HG03565 (cell line): Measurements from ENCODE around the gene HTN3.
A peak's percentile ranks its signal among the peaks of the same experiment; 100 is the strongest.
"Not testable (repeated sequence)": the region's sequence is repeated elsewhere in the genome, so short reads cannot be mapped to it uniquely, and the experiment has no call there.

ENCODE experiments used
- ATAC-seq: cut with Tn5 transposase; IDR thresholded peaks from one replicate; pipeline ENCODE4 v1.9.1; 2021; ENCODE audit warnings: mild to moderate bottlenecking, moderate library complexity; ENCODE audit not compliant: unreplicated experiment

The HTN3 gene

DNA sequence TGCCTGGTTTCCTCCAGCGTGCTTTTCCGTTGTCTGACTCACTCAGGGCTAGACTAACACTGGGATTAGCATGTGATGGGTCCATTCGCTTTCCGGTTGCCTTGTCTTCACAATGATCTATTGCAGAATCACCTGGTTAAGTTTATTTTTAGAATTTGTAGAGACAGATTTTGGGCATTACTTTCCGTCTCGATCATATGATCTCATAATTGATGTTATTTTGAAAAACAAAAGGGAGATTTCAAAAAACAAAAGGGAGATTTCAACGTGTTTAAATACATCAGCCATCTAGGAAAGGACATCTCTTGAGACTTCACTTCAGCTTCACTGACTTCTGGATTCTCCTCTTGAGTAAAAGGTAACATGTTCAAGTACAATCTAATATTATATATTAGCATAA lies at the start of gene HTN3:
HTN3 (plus strand) TSS at position 301 of the 400 bp plus-strand sequence. CDS start 2,282 bp downstream, outside the sequence.
- not testable (repeated sequence) for ATAC-seq

DNA sequence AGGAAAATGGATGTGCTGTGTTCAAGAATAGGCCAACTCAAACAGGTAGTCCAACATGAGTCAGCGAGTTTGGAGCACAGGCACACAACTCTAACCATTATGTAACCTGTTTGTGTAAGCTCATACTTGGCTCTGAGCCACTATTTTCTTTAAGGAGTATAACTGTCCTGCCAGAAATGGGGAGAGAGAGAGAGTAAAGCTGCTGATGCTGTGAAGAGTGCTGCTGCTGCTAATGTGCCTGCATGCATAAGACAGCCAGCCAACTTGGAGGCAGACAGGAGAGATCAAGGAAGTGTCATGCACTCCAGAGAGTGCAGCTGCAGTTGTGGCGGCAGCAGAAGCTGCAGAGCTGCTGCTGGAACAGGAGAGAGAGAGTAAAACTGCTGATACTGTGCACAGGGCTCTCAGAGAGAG lies 44.2 kb upstream of the HTN3 start:
- peak; percentile 42 for ATAC-seq

DNA sequence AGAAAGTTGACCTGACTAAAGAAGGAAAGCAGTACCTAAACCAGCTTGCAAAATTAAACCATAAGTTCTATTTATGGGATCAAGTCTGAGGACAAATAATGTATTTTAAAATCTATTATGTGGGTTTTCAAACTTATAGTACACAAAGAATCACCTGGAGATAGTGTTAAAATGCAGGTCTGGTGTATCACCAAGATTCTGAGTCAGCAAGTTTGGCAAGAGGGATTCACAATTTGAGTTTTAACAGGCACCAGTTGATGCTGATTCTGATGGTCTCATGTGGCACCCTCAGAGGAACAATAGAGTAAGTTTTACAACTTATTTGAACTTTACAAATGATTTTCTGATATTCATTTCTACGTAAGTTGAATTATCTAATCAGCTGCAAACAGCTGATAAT lies 41.6 kb upstream of the HTN3 start:
- no peak for ATAC-seq

DNA sequence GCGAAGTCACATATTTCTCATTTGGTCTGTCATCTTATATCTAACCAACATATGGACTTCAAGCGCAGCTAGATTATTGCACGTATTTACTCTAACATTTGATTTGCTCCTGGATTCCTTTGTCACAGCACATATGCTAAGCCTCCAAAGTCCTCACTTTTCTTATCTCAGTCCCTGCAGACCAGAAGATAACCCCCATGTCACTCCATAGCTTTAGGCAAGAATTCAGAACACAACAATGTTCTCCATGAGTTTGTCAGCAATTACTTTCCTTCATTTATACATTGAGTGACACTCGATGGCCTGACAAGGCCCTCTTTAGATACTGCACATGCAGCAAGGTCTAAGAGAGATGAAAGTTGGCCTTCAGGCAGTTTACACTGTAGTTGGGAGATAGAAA lies 37.2 kb upstream of the HTN3 start:
- ATAC-seq = no peak

DNA sequence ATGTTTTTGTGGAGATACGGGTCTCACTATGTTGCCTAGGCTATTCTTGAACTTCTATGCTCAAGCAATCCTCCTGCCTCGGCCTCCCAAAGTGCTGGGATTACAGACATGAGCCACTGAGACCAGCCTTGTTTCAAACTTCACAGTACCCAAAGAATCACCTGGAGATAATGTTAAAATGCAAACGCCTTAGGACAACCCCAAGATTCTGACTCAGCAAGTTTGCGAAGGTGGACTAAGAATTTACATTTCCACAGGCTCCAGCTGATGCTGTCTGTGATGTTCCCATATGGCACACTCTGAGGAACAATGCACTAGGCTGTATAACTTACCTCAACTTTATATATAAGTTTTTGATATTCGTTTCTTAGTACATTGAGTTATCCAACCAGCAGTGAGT lies 33.5 kb upstream of the HTN3 start:
- ATAC-seq = no peak

DNA sequence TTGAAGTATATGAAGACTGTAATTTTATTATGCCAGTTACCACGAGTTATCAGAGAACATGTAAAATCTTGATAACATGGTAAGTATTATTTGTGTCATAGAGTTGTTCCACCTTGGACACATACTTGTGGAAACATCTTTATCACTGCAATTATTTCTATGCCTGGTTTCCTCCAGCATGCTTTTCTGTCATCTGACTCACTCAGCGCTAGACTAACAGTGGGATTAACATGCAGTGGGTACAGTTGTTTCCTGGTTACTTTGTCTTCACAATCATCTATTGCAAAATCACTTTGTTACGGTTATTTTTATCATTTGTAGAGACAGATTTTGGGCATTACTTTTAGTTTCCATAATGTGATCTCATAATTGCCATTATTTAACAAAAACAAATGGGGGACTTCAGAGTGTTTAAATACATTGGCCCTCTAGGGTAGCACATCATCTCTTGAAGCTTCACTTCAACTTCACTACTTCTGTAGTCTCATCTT lies 32.7 kb upstream of the HTN3 start, which contains the start of gene STATH:
STATH (plus strand) TSS at position 441 of the 491 bp plus-strand sequence. CDS start 2,472 bp downstream, outside the sequence.
- ATAC-seq = no peak

DNA sequence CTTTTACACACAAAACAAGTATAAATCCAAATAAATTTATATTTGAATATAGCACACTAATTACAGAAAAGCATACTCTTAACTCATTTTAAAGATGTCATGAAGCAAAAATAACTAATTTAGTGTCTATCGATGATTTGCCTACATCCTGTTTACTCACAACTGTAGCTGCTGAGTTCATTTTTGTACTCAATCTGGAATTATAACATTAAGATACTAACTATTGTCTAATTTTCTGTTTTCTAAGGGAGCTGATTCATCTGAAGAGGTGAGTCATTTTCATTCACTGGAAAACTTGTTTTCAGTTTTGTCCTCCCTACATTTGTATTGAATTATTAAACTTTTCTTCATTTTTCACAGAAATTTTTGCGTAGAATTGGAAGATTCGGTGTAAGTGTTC lies 28.8 kb upstream of the HTN3 start:
- peak; percentile 49 for ATAC-seq

DNA sequence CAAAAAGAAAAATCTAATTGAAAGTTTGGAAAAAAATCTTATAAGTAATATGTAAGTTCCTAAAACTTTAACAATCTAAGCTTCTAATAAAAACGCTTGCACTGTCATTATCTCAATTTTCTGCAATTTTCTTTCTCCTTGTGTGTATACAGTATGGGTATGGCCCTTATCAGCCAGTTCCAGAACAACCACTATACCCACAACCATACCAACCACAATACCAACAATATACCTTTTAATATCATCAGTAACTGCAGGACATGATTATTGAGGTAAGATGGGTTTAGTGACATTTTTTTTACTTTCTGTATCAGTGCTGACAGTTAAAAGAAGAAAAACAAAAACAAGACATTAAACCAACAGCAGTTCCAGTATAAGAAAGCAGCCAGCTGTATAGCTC lies 27.5 kb upstream of the HTN3 start:
- ATAC-seq = no peak

DNA sequence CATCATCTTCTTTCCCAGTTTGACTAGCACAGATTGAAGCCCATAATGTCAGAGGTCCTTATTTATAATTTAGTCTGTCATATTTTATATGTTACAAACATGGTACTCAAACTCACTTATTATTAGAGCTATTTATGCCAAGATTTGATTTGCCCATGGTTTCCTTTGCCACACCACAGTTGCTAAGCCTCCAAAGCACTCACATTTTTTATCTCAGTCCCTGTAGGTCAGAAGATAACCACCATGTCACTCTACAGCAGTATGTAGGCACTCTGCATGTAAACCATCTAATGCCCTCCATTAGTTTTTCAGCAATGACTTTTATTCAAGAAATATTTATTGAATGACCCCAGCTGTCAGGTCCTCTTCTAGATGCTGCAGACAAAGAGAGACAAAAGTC lies 25.8 kb upstream of the HTN3 start:
- ATAC-seq = no peak

DNA sequence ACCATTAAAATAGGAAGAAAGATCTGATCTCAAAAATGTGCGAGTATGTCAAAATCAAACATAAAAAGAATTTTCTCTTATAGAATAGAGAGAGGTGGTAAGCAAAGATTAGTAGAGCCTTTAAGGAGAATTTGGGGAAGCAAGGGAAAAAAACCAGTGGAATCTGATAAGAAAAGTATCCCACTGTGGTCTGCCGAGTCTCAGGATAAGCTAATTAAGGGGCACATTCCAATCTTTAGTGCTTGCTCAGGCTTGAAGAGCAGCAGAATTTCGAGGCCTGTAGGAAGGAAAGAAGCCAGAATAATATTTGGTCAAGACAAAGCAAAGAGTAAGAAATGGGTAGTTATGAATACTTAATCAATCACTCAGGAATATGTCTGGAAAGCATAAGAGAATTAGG lies 19.5 kb upstream of the HTN3 start:
- no peak for ATAC-seq

DNA sequence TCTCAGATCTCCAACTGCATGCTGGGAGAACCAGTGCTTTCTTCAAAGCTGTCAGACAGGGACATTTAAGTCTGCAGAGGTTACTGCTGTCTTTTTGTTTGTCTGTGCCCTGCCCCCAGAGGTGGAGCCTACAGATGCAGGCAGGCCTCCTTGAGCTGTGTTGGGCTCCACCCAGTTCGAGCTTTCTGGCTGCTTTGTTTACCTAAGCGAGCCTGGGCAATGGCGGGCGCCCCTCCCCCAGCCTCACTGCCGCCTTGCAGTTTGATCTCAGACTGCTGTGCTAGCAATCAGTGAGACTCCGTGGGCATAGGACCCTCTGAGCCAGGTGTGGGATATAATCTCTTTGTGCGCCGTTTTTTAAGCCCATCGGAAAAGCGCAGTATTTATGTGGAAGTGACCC lies 9.3 kb upstream of the HTN3 start:
- ATAC-seq = not testable (repeated sequence)

DNA sequence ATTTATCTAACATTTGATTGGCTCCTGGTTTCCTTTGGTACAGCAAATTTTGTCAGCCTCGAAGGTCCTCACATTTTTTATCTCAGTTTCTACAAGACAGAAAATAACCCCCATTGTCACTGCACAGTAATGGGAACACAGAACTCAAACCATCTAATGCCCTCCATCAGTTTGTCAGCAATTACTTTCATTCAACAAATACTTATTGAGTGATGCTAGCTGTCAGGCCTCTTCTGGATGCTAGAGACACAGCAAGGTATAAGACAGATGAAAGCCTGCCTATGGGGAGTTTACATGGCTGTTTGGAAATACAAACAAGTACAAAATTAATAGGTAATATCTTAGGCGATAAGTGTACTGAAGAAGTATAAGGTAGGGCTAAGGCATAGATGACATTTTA lies 5.0 kb upstream of the HTN3 start:
- no peak for ATAC-seq

DNA sequence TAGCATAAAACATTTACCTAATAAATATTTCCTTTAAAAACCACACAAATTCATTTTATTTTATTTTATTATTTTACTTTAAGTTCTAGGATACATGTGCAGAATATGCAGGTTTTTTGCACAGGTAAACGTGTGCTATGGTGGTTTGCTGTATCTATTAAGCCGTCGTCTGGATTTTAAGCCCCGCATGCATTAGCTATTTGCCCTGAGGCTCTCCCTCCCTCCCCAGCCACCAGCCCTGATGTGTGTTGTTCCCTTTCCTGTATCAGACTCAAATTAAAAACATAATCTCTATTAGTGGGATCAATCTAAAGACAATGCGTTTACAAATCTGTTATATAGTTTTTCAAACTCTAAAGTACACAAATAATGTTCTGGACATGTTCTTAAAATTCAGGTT lies 1.2 kb upstream of the HTN3 start:
- ATAC-seq = no peak

DNA sequence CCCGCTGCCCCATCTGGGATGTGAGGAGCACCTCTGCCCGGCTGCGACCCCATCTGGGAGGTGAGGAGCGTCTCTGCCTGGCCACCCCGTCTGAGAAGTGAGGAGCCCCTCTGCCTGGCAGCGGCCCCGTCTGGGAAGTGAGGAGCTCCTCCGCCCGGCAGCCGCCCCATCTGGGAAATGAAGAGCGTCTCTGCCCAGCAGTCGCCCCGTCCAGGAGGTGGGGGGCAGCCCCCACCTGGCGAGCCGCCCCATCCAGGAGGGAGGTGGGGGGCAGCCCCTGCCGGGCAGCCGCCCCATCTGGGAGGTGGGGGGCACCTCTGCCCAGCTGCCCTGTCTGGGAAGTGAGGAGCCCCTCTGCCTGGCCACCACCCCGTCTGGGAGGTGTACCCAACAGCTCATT lies 9.3 kb downstream of the HTN3 start:
- ATAC-seq = not testable (repeated sequence)

DNA sequence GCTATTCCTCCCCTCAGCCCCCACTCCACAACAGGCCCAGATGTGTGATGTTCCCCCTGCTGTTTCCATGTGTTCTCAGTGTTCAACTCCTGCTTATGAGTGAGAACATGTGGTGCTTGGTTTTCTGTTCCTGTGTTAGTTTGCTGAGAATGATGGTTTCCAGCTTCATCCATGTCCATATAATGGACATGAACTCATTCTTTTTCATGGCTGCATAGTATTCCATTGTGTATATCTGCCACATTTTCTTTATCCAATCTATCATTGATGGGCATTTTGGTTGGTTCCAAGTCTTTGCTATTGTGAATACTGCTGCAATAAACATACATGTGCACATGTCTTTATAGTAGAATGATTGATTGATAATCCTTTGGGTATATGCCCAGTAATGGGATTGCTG lies 11.7 kb downstream of the HTN3 start:
- ATAC-seq = not testable (repeated sequence)

DNA sequence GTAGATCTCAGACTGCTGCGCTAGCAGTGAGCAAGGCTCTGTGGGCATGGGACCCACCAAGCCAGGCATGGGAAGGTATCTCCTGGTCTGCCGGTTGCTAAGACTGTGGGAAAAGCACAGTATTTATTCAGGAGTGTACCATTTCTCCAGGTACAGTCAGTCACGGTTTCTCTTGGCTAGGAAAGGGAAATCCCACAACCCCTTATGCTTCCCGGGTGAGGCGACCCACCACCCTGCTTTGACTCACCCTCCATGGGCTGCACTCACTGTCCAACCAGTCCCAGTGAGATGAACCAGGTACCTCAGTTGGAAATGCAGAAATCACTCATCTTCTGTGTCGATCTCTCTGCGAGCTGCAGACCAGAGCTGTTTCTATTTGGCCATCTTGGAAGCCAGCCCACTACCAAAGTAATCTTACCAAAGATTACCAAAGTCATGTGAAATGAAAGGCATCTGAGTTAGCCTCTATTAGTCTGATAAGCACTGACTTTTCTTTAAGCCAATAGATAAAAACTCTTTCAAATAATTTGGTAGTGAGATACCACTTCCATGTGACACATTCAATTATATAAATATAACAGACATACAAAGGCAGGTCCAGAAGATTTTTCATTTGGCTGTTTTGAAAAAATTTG lies 13.5 kb downstream of the HTN3 start:
- no peak for ATAC-seq

DNA sequence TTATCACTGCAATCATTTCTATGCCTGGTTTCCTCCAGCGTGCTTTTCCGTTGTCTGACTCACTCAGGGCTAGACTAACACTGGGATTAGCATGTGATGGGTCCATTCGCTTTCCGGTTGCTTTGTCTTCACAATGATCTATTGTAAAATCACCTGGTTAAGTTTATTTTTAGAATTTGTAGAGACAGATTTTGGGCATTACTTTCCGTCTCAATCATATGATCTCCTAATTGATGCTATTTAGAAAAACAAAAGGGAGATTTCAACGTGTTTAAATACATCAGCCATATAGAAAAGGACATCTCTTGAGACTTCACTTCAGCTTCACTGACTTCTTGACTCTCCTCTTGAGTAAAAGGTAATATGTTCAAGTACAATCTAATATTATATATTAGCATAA lies 21.9 kb downstream of the HTN3 start, which contains the start of gene HTN1:
HTN1 (plus strand) TSS at position 301 of the 400 bp plus-strand sequence. CDS start 2,639 bp downstream, outside the sequence.
- not testable (repeated sequence) for ATAC-seq

DNA sequence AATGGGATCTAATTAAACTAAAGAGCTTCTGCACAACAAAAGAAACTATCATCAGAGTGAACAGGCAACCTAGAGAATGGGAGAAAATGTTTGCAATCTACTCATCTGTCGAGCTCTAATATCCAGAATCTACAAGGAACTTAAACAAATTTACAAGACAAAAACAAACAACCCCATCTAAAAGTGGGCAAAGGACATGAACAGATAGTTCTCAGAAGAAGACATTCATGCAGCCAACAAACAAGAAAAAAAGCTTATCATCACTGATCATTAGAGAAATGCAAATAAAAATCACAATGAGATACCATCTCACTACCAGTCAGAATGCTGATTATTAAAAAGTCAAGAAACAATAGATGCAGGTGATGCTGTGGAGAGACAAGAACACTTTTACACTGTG lies 28.3 kb downstream of the HTN3 start:
- not testable (repeated sequence) for ATAC-seq

DNA sequence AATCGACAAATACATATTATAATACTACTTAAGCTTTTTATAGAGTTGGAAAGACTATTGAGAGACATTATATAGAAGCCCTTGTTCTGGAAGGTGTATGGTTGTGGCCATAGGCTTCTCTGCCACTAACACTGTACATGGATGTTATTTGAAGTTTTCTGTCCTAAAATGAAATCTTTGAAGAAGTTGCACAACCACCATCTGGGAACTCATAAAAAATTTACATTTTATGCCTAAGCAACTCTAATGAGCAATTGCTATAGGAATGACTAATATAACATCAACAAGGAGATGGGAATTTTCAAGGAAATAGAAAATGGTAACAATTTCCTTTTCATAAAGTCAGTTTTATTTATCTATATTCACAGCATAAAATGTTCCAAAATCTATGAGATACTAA lies 29.4 kb downstream of the HTN3 start:
- ATAC-seq = no peak

DNA sequence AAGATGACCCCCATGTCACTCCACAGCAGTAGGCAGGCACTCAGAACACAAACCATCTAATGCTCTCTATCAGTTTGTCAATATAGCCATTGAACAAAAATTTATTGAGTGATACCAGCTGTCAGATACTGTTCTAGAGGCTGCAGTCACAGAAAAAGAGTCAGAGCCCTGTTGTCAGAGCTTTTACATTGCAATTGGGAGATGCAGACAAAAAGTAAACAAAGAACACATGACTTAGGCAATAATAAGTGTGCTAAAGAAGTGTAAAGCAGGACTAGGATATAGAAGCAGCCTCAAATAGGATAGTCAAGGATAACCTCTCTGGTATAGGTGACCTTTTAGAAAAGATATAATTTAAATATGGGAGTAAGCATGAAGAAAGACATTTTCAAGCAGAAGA lies 30.9 kb downstream of the HTN3 start:
- no peak for ATAC-seq

DNA sequence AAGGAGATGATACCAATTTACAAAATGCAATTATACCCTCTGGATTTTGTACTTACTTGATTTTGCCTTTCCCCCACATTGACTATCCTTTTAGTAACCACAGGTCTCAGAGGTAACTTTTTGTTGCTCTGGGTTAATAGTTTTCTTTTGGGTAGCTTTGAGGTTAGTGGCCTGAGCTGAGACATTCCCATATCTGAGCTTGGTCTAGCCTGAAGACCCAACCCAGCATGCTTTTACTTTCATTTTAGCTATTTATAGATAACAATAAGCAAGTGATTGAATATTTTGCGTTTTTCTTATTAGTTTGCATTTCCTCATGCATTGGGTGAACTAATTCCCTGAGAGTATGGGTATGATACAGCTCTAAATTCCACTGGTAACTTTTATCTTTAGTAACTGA lies 33.7 kb downstream of the HTN3 start:
- ATAC-seq = peak; percentile 84

DNA sequence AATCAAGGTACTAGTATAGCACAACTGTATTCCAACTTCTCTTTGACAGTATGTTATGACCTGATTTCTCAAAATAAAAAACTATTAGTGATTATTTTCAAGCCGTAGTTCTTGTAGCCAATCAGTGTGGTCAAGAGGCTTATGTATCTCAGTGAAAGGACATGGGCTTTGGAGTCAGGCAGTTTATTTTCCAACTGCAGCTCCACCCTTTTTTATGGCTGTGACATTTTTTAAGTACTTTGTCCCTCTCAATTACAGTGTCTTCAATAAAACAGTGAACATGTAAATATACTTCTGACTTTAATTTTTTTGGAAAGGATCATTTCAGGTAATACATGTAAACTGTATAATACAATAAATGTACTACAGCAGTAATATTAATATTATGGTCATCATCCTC lies 51.9 kb downstream of the HTN3 start:
- ATAC-seq = no peak
